KBM-7 (cell line): ENCODE results near the gene EXOSC7.

Source experiments
- DNase-seq: peaks from one replicate; pipeline ENCODE4 v3.0.0-alpha.2; 2015
- in situ Hi-C: fragments of 300-500 bp; cut with MboI; formaldehyde crosslinking; loops from 2 replicates; pipeline ENCODE4 v1.14.3; 2020; ENCODE audit warnings: low sequenced_read_pairs, low pct_unique_long_range_greater_than_20kb, mixed read lengths

EXOSC7 gene

GRCh38 chr3:45011756-45012508 lies 35.9 kb downstream of the EXOSC7 start:
- in situ Hi-C loops = no loop called here
- DNase-seq = no peak

- DNase-seq = no peak
- in situ Hi-C loops = no loop called here
Measured at GRCh38 chr3:45012577-45012976, 36.5 kb downstream of the EXOSC7 start.

- in situ Hi-C loops = no loop called here
- DNase-seq = no peak
Measured at GRCh38 chr3:45016916-45017315, 40.9 kb downstream of the EXOSC7 start.

GRCh38 chr3:45017821-45018220 lies 41.8 kb downstream of the EXOSC7 start:
- in situ Hi-C loops = no loop called here

GRCh38 chr3:45020534-45020933 lies 44.5 kb downstream of the EXOSC7 start:
- in situ Hi-C loops = no loop called here
- DNase-seq = no peak

More at GRCh38 chr3:45017821-45018220, 41.8 kb downstream of the EXOSC7 start:
- no peak for DNase-seq

GRCh38 chr3:45021524-45022297 lies 45.7 kb downstream of the EXOSC7 start:
- DNase-seq = no peak
- in situ Hi-C loops = no loop called here

- in situ Hi-C loops = no loop called here
- no peak for DNase-seq
Measured at GRCh38 chr3:45023675-45024074, 47.6 kb downstream of the EXOSC7 start.

GRCh38 chr3:45024542-45025255 lies 48.7 kb downstream of the EXOSC7 start:
- DNase-seq = no peak
- in situ Hi-C loops = loop anchor here (25.0 kb wide), 1 partner anchor 638 kb away; no protein-coding TSS in a partner anchor

GRCh38 chr3:45026038-45026437 lies 50.0 kb downstream of the EXOSC7 start, which contains the start of gene CLEC3B:
Gene CLEC3B, plus strand, starts transcription at chr3:45026303. Its CDS starts 60 bp downstream, at chr3:45026363.
- no peak for DNase-seq
- in situ Hi-C loops = loop anchor here (25.0 kb wide), 1 partner anchor 636 kb away; no protein-coding TSS in a partner anchor

- no peak for DNase-seq
- in situ Hi-C loops = loop anchor here (25.0 kb wide), 1 partner anchor 635 kb away; no protein-coding TSS in a partner anchor
Measured at GRCh38 chr3:45026957-45027356, 50.9 kb downstream of the EXOSC7 start.

GRCh38 chr3:45027441-45027840 lies 51.4 kb downstream of the EXOSC7 start:
- no peak for DNase-seq
- in situ Hi-C loops = loop anchor here (25.0 kb wide), 1 partner anchor 635 kb away; no protein-coding TSS in a partner anchor

GRCh38 chr3:45029216-45029615 lies 53.2 kb downstream of the EXOSC7 start:
- DNase-seq = no peak
- in situ Hi-C loops = loop anchor here (25.0 kb wide), 1 partner anchor 633 kb away; no protein-coding TSS in a partner anchor

GRCh38 chr3:45029661-45030060 lies 53.6 kb downstream of the EXOSC7 start:
- in situ Hi-C loops = loop anchor here (25.0 kb wide), 1 partner anchor 633 kb away; no protein-coding TSS in a partner anchor
- DNase-seq = no peak

GRCh38 chr3:45031531-45031930 lies 55.5 kb downstream of the EXOSC7 start:
- in situ Hi-C loops = loop anchor here (25.0 kb wide), 1 partner anchor 631 kb away; no protein-coding TSS in a partner anchor
- no peak for DNase-seq

GRCh38 chr3:45032113-45032512 lies 56.1 kb downstream of the EXOSC7 start:
- in situ Hi-C loops = loop anchor here (25.0 kb wide), 1 partner anchor 630 kb away; no protein-coding TSS in a partner anchor
- DNase-seq = no peak

- no peak for DNase-seq
- in situ Hi-C loops = loop anchor here (25.0 kb wide), 1 partner anchor 629 kb away; no protein-coding TSS in a partner anchor
Measured at GRCh38 chr3:45033791-45034190, 57.7 kb downstream of the EXOSC7 start.

GRCh38 chr3:45034612-45035252 lies 58.7 kb downstream of the EXOSC7 start:
- DNase-seq = peak; percentile 79
- in situ Hi-C loops = loop anchor here (25.0 kb wide), 1 partner anchor 628 kb away; no protein-coding TSS in a partner anchor

GRCh38 chr3:45035441-45036301 lies 59.6 kb downstream of the EXOSC7 start:
- DNase-seq = no peak
- in situ Hi-C loops = loop anchor here (25.0 kb wide), 1 partner anchor 627 kb away; no protein-coding TSS in a partner anchor
